ENCODE measurements around the gene STYK1.
"Not testable (repeated sequence)": the region's sequence is repeated elsewhere in the genome, so short reads cannot be mapped to it uniquely, and the experiment has no call there.

STYK1 gene

GRCh38 chr12:10688042-10688441 is 14.2 kb upstream of the STYK1 start:
- DNase-seq = no peak

- DNase-seq = no peak
Observed at GRCh38 chr12:10672231-10672868, 1.5 kb downstream of the STYK1 start.

- no peak for DNase-seq
Observed at GRCh38 chr12:10669533-10669932, 4.3 kb downstream of the STYK1 start.

- DNase-seq = no peak
Observed at GRCh38 chr12:10668526-10668925, 5.3 kb downstream of the STYK1 start.

- DNase-seq = no peak
Observed at GRCh38 chr12:10667581-10667980, 6.3 kb downstream of the STYK1 start.

GRCh38 chr12:10664499-10664898 is 9.4 kb downstream of the STYK1 start:
- no peak for DNase-seq

GRCh38 chr12:10663869-10664268 is 10.0 kb downstream of the STYK1 start:
- DNase-seq = no peak

GRCh38 chr12:10661338-10661737 is 12.5 kb downstream of the STYK1 start:
- no peak for DNase-seq

GRCh38 chr12:10654003-10654402 is 19.8 kb downstream of the STYK1 start:
- no peak for DNase-seq

GRCh38 chr12:10652192-10652591 is 21.7 kb downstream of the STYK1 start:
- DNase-seq = no peak

- not testable (repeated sequence) for DNase-seq
Observed at GRCh38 chr12:10646576-10646975, 27.3 kb downstream of the STYK1 start.

GRCh38 chr12:10645910-10646309 is 27.9 kb downstream of the STYK1 start:
- DNase-seq = no peak

- no peak for DNase-seq
Observed at GRCh38 chr12:10641735-10642500, 31.9 kb downstream of the STYK1 start.

- no peak for DNase-seq
Observed at GRCh38 chr12:10638728-10639127, 35.1 kb downstream of the STYK1 start.

GRCh38 chr12:10636611-10637010 is 37.2 kb downstream of the STYK1 start:
- DNase-seq = no peak

GRCh38 chr12:10636124-10636523 is 37.7 kb downstream of the STYK1 start:
- no peak for DNase-seq

- no peak for DNase-seq
Observed at GRCh38 chr12:10635306-10635705, 38.5 kb downstream of the STYK1 start.

- DNase-seq = no peak
Observed at GRCh38 chr12:10634427-10634826, 39.4 kb downstream of the STYK1 start.

GRCh38 chr12:10633541-10633940 is 40.3 kb downstream of the STYK1 start:
- DNase-seq = no peak

GRCh38 chr12:10632226-10632625 is 41.6 kb downstream of the STYK1 start:
- DNase-seq = no peak

- DNase-seq = no peak
Observed at GRCh38 chr12:10624605-10625004, 49.2 kb downstream of the STYK1 start.

- no peak for DNase-seq
Observed at GRCh38 chr12:10623131-10623530, 50.7 kb downstream of the STYK1 start.

GRCh38 chr12:10621278-10621677 is 52.6 kb downstream of the STYK1 start:
- no peak for DNase-seq

- no peak for DNase-seq
Observed at GRCh38 chr12:10620078-10620779, 53.6 kb downstream of the STYK1 start.
